Stimulated activated CD4-positive, alpha-beta T cell treated with anti-CD3 and anti-CD28 coated beads, Interleukin-12 subunit alpha, Interleukin-12 subunit beta, amount 100 ng/mL, for 24 hours (primary cell): ENCODE data around the gene ADCY1.
A peak's percentile ranks its signal among the peaks of the same experiment; 100 is the strongest.
"Not testable (repeated sequence)": the region's sequence is repeated elsewhere in the genome, so short reads cannot be mapped to it uniquely, and the experiment has no call there.

ENCODE experiments used
- DNase-seq, 2 experiments: peaks; one replicate each; pipeline ENCODE4 v3.0.0-alpha.2; 2020; ENCODE audit warnings: low read depth in 2 of 2

ADCY1 gene

GRCh38 chr7:45740573-45740972 lies 166.4 kb downstream of the ADCY1 start:
- not testable (repeated sequence) for DNase-seq

- not testable (repeated sequence) for DNase-seq
These were observed 174.8 kb downstream of the ADCY1 start for GRCh38 chr7:45748976-45749375.

- not testable (repeated sequence) for DNase-seq
These were observed 177.2 kb downstream of the ADCY1 start for GRCh38 chr7:45751352-45751751.

GRCh38 chr7:45756333-45756732 lies 182.2 kb downstream of the ADCY1 start:
- DNase-seq: not testable (repeated sequence)

GRCh38 chr7:45756757-45757156 lies 182.6 kb downstream of the ADCY1 start:
- DNase-seq: not testable (repeated sequence)

GRCh38 chr7:45759464-45759863 lies 185.3 kb downstream of the ADCY1 start:
- not testable (repeated sequence) for DNase-seq

- not testable (repeated sequence) for DNase-seq
These were observed 187.5 kb downstream of the ADCY1 start for GRCh38 chr7:45761545-45762205.

- not testable (repeated sequence) for DNase-seq
These were observed 188.2 kb downstream of the ADCY1 start for GRCh38 chr7:45762225-45762994.

GRCh38 chr7:45768516-45769394 lies 194.6 kb downstream of the ADCY1 start:
- DNase-seq: peak; percentile 96 to 98

- not testable (repeated sequence) for DNase-seq
These were observed 195.5 kb downstream of the ADCY1 start for GRCh38 chr7:45769626-45770025.
